Ishikawa (cell line): Measurements from ENCODE around the gene SPCS3.
A peak's percentile ranks its signal among the peaks of the same experiment; 100 is the strongest.

Experiments
- CEBPB ChIP-seq: IDR thresholded peaks from 2 replicates; pipeline ENCODE4 v1.6.1; 2012
- CREB1 ChIP-seq: IDR thresholded peaks from 2 replicates; pipeline ENCODE4 v1.6.1; 2012; ENCODE audit warnings: low read depth
- EGR1 ChIP-seq: IDR thresholded peaks from 2 replicates; pipeline ENCODE4 v1.6.1; 2012
- EP300 ChIP-seq: IDR thresholded peaks from 2 replicates; pipeline ENCODE4 v1.6.1; 2012; ENCODE audit warnings: borderline replicate concordance
- FOXM1 ChIP-seq: IDR thresholded peaks from 2 replicates; pipeline ENCODE4 v1.6.1; 2012; ENCODE audit warnings: low read depth, borderline replicate concordance
- NFIC ChIP-seq: IDR thresholded peaks from 2 replicates; pipeline ENCODE4 v1.6.1; 2012
- RAD21 ChIP-seq: IDR thresholded peaks from 2 replicates; pipeline ENCODE4 v1.6.1; 2012; ENCODE audit warnings: low read depth
- REST ChIP-seq: IDR thresholded peaks from 2 replicates; pipeline ENCODE4 v1.6.1; 2012; ENCODE audit warnings: low read depth, mild to moderate bottlenecking
- TAF1 ChIP-seq: IDR thresholded peaks from 2 replicates; pipeline ENCODE4 v1.6.1; 2012; ENCODE audit warnings: low read depth, mild to moderate bottlenecking
- TCF12 ChIP-seq: IDR thresholded peaks from 2 replicates; pipeline ENCODE4 v1.6.1; 2012; ENCODE audit warnings: low read depth
- TEAD4 ChIP-seq: IDR thresholded peaks from 2 replicates; pipeline ENCODE4 v1.6.1; 2012
- YY1 ChIP-seq: IDR thresholded peaks from 2 replicates; pipeline ENCODE4 v1.6.1; 2012; ENCODE audit warnings: low read depth
- ZBTB7A ChIP-seq: IDR thresholded peaks from 2 replicates; pipeline ENCODE4 v1.6.1; 2012; ENCODE audit warnings: low read depth
- TF ChIP-seq, protein P1 (sequence below): IDR thresholded peaks from 2 replicates; pipeline ENCODE4 v1.6.1; 2012
- TF ChIP-seq, protein P2 (sequence below): IDR thresholded peaks from 2 replicates; pipeline ENCODE4 v1.6.1; 2012

The SPCS3 gene

GRCh38 chr4:176273736-176274135 is 46.0 kb upstream of the SPCS3 start:
- TF ChIP-seq, protein P1, sequence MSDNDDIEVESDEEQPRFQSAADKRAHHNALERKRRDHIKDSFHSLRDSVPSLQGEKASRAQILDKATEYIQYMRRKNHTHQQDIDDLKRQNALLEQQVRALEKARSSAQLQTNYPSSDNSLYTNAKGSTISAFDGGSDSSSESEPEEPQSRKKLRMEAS: no peak
- TF ChIP-seq CEBPB (no peak), ZBTB7A (no peak), RAD21 (no peak), EGR1 (no peak), EP300 (no peak), TAF1 (no peak), TEAD4 (no peak), NFIC (no peak), YY1 (no peak)

- no peak for TF ChIP-seq FOXM1
- TF ChIP-seq, protein P2, sequence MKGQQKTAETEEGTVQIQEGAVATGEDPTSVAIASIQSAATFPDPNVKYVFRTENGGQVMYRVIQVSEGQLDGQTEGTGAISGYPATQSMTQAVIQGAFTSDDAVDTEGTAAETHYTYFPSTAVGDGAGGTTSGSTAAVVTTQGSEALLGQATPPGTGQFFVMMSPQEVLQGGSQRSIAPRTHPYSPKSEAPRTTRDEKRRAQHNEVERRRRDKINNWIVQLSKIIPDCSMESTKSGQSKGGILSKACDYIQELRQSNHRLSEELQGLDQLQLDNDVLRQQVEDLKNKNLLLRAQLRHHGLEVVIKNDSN: no peak
- no peak for TF ChIP-seq ZBTB7A
- no peak for TF ChIP-seq NFIC
- TF ChIP-seq EP300: no peak
- TF ChIP-seq CREB1: no peak
- TF ChIP-seq RAD21: no peak
- TF ChIP-seq, protein P1: no peak
- no peak for TF ChIP-seq EGR1
- TF ChIP-seq TAF1: no peak
- TF ChIP-seq TEAD4: no peak
- TF ChIP-seq YY1: no peak
- no peak for TF ChIP-seq TCF12
- TF ChIP-seq CEBPB: no peak
- TF ChIP-seq REST: no peak
Measured at GRCh38 chr4:176274441-176274840, 45.3 kb upstream of the SPCS3 start.

GRCh38 chr4:176276710-176277109 is 43.1 kb upstream of the SPCS3 start:
- TF ChIP-seq YY1 (no peak), TCF12 (no peak), TEAD4 (no peak), CREB1 (no peak), TAF1 (no peak), REST (no peak), EP300 (no peak), FOXM1 (no peak), EGR1 (no peak)
- TF ChIP-seq, protein P1: no peak
- TF ChIP-seq, protein P2: no peak

DNA sequence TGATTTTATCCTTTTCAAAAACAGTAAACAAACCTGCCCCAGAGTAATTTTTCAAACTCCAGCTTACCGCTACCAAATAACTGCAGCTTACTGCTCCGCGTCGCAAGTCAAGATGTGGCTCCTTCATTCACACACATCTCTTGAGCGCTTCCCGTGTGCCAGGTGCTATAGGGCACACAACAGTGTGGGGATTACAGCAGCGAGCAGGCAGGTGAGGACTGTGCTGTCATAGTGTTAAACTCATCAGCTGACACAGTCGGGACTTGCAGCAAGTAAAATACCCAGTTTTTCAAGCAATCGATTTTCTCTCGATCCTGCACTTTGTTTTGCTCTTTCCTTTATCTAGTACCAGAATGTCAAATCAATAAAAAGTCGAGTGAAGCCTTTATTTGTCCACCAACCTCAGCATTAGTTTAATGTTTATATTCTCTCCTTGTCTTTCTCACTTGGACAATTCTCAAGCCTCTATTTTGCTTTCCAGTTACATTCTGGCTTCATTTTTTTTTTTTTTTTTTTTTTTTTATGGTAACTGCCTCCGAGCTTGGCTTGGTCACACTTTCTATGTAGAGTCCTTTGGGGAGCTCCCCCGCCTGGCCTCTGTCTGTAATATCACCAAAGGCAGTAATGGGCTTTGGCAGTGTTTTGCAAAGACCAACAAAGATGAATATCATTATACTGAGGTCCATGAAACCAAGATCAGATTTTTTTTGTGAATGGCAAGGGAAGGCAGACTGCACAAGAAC is 42.4 kb upstream of the SPCS3 start:
- TF ChIP-seq RAD21 (peak; percentile 64), TAF1 (no peak)

DNA sequence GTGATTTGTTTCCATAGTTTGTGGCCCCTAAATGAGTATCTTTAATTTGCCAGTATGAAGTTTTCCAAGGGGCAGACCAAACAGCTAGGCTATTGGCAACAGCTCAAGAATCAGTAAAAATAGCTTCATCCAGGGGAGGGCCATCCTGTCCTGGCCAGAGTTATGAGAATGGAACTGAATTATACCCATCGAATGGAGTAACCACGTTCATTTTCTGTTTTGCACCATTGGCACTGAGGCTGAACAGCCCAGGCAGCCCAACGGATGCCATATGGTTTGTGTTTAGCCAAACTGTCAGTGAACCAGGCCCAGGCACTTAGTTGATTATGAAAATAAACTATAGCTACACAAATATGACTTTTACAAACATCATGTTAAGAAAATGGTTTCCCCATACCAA is 33.0 kb upstream of the SPCS3 start:
- no peak for TF ChIP-seq FOXM1
- TF ChIP-seq YY1: no peak
- TF ChIP-seq, protein P2: no peak
- no peak for TF ChIP-seq TEAD4
- no peak for TF ChIP-seq CREB1
- no peak for TF ChIP-seq NFIC
- TF ChIP-seq, protein P1: no peak
- no peak for TF ChIP-seq REST
- TF ChIP-seq CEBPB: no peak
- no peak for TF ChIP-seq EP300
- TF ChIP-seq RAD21: no peak
